Measurements from ENCODE around the gene GPR152.
A peak's percentile ranks its signal among the peaks of the same experiment; 100 is the strongest.
"Not testable (repeated sequence)": the region's sequence is repeated elsewhere in the genome, so short reads cannot be mapped to it uniquely, and the experiment has no call there.

Gene GPR152

DNA sequence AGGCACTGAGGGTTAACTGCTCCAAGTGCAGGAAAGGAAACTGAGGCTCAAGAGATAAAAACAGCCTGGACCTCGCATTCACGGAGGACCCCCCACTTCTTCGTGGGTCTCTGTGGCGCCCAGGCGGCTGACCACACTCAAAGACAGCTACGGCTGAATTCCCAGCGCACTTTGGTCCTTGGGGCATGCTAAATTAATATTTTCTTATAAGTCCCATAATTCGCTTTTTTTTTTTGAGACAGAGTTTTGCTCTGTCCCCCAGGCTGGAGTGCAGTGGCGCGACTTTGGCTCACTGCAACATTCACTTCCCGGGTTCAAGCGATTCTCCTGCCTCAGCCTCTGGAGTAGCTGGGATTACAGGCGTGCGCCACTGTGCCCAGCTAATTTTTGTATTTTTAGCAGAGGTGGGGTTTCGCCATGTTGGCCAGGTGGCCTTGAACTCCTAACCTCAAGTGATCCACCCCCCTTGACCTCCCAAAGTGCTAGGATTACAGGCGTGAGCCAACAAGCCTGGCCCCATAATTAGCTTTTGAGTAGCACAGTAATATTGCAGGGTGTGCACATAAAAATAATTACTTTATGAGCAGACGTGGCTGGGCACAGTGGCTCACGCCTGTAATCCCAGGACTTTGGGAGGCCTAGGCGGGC lies 50.2 kb downstream of the GPR152 start:
- H3K4me1 ChIP-seq (ENCODE audit: control insufficient read depth in 5 of 5, insufficient read depth in 5 of 5, low read length in 5 of 5), result peaks cover 8 to 51% (median 44%) of the 10 kb centered on the region in 5 donors
- H3K27ac ChIP-seq (ENCODE audit: low read depth, low read length), result peak overlapping the region; percentile 54
- H3K4me3 ChIP-seq (ENCODE audit: low read depth in 1 of 5, low read length in 5 of 5), result peak overlapping the region; percentile 57 to 74 (median 62)
- peaks cover 1 to 14% (median 5%) of the 10 kb centered on the region in 5 donors for H3K27me3 ChIP-seq (ENCODE audit: control insufficient read depth in 5 of 5, insufficient read depth in 4 of 5, low read length in 5 of 5)
- peak overlapping the region in 4 of 5 donors; percentile 33 to 62 (median 48) for H3K9ac ChIP-seq (ENCODE audit: low read length in 5 of 5)
- peaks cover 0 to 24% (median 23%) of the 10 kb centered on the region in 5 donors for H3K36me3 ChIP-seq (ENCODE audit: control insufficient read depth in 5 of 5, insufficient read depth in 5 of 5, low read length in 5 of 5)
- H3K9me3 ChIP-seq (ENCODE audit: control insufficient read depth in 5 of 5, low read length in 5 of 5), result not testable (repeated sequence)

GRCh38 chr11:67401495-67402191 lies 50.9 kb downstream of the GPR152 start, which contains the start of gene PPP1CA:
Gene PPP1CA (minus strand): TSS chr11:67401858. CDS start chr11:67401782, 76 bp downstream.
- H3K9me3 ChIP-seq (ENCODE audit: control insufficient read depth in 5 of 5, low read length in 5 of 5), result no peaks in the 10 kb centered on the region
- H3K27me3 ChIP-seq (ENCODE audit: control insufficient read depth in 5 of 5, insufficient read depth in 4 of 5, low read length in 5 of 5), result peaks cover 0 to 10% (median 2%) of the 10 kb centered on the region in 5 donors
- peaks cover 0 to 28% (median 25%) of the 10 kb centered on the region in 5 donors for H3K36me3 ChIP-seq (ENCODE audit: control insufficient read depth in 5 of 5, insufficient read depth in 5 of 5, low read length in 5 of 5)
- H3K9ac ChIP-seq (ENCODE audit: low read length in 5 of 5), result peak within 1 kb of the TSS in 4 of 5 donors; percentile 84 to 93 (median 90)
- H3K27ac ChIP-seq (ENCODE audit: low read depth, low read length), result peak within 1 kb of the TSS; percentile 69
- peaks cover 8 to 56% (median 49%) of the 10 kb centered on the region in 5 donors for H3K4me1 ChIP-seq (ENCODE audit: control insufficient read depth in 5 of 5, insufficient read depth in 5 of 5, low read length in 5 of 5)
- H3K4me3 ChIP-seq (ENCODE audit: low read depth in 1 of 5, low read length in 5 of 5), result peak within 1 kb of the TSS; percentile 75 to 91 (median 82)

Data from subcutaneous abdominal adipose tissue (tissue), 5 donors.